Activated naive CD8-positive, alpha-beta T cell (primary cell): ENCODE measurements around the gene SPTBN1.
"Not testable (repeated sequence)": the region's sequence is repeated elsewhere in the genome, so short reads cannot be mapped to it uniquely, and the experiment has no call there.

Experiments used
- H3K27ac Mint-ChIP-seq: one replicate; pipeline ENCODE4 v1.8.0; 2021; ENCODE audit warnings: mixed read lengths
- H3K27me3 Mint-ChIP-seq: one replicate; pipeline ENCODE4 v1.8.0; 2021; ENCODE audit warnings: mixed read lengths
- H3K36me3 Mint-ChIP-seq: one replicate; pipeline ENCODE4 v1.8.0; 2021; ENCODE audit warnings: mixed read lengths
- H3K4me1 Mint-ChIP-seq: one replicate; pipeline ENCODE4 v1.8.0; 2021; ENCODE audit warnings: low read depth, mixed read lengths
- H3K4me3 Mint-ChIP-seq: one replicate; pipeline ENCODE4 v1.8.0; 2021; ENCODE audit warnings: mild to moderate bottlenecking, mixed read lengths
- H3K9me3 Mint-ChIP-seq: one replicate; pipeline ENCODE4 v1.8.0; 2021; ENCODE audit warnings: low read depth, mixed read lengths

Gene SPTBN1

DNA sequence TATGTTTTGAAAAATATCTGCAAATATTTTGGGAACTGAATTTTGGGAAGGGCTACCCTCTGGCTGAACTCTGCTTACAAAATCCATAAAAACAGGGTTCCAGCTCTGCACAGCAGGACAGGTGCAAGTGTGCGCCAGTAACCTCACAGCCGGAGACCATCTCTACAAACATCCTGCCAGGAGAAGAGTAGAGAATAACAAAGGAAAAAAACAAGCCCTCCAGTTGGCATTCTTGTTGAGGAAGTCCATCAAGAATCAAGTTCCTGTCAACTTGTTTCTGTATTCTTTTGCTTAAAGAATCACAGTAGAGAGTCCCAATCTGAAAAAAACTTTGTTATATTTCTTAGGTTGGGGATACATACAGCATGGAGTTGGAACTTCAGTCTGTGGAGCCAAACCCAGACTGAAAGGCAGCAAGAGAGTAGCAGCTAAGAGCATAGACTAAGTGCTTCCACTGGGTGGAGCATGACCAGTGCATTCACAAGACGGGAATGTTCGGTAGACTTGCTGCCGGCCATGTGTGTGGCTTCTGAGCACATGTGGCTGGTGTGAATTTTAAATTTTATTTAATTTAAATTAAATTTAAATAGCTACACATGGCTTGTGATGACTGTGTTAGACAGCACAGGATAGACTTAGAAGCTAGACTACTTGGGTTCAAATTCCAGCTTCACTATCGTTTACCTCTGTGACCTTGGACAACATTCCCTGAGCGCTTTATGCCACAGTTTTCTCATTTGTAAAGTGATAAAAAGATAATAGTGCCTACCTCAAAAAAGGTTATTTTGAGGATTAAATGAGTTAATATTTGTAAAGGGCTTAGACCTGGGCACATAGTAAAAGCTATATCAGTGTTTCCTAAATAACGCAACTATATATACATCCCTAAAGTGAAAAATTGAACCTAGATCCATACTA lies 41.9 kb downstream of the SPTBN1 start:
- no peaks in the 10 kb centered on the region for H3K27me3 Mint-ChIP-seq
- no peaks in the 10 kb centered on the region for H3K9me3 Mint-ChIP-seq
- H3K27ac Mint-ChIP-seq: no peak overlapping the region
- H3K4me1 Mint-ChIP-seq: no peaks in the 10 kb centered on the region
- H3K36me3 Mint-ChIP-seq: no peaks in the 10 kb centered on the region
- no peak overlapping the region for H3K4me3 Mint-ChIP-seq

GRCh38 chr2:54499661-54500060 lies 43.5 kb downstream of the SPTBN1 start:
- Mint-ChIP-seq H3K27ac (no peak overlapping the region), H3K4me3 (no peak overlapping the region), H3K36me3 (no peaks in the 10 kb centered on the region), H3K9me3 (no peaks in the 10 kb centered on the region), H3K27me3 (no peaks in the 10 kb centered on the region), H3K4me1 (no peaks in the 10 kb centered on the region)

DNA sequence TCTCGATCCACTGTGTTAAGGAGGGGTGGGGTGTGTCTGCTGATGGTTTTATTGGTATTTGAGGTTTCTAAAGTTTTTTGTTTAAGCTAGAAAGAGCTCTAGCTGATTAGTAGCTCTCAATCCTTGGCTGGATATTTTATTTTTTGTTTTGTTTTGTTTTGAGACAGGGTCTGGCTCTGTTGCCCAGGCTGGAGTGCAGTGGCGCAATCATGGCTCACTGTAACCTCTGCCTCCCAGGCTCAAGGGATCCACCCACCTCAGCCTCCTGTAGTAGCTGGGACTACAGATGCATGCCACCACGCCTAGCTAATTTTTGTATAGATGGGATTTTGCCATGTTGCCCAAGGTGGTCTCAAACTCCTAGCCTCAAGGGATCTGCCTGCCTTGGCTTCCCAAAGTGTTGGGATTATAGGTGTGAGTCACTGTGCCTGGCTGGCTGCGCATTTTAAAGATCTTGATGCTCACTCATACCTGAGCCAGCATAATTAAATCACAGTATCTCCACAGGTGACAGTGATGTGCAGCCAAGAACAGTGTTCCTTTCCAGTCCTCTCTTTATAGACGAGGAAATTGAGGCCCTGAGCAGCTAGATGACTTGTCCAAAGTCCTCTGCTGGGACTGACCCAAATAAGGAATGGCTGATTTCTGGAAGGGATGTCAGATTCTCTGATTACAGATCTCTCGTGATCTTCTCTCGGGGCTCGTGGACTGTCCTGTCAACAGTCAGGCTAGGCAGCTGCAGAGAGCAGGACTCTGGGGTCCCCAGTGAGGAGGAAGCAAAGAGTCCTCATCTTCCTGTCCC lies 44.5 kb downstream of the SPTBN1 start:
- Mint-ChIP-seq H3K27me3 (no peaks in the 10 kb centered on the region), H3K27ac (no peak overlapping the region), H3K4me1 (no peaks in the 10 kb centered on the region), H3K9me3 (no peaks in the 10 kb centered on the region), H3K4me3 (no peak overlapping the region), H3K36me3 (no peaks in the 10 kb centered on the region)

GRCh38 chr2:54502731-54503130 lies 46.6 kb downstream of the SPTBN1 start:
- H3K27me3 Mint-ChIP-seq: no peaks in the 10 kb centered on the region
- H3K4me1 Mint-ChIP-seq: no peaks in the 10 kb centered on the region
- no peak overlapping the region for H3K4me3 Mint-ChIP-seq
- H3K9me3 Mint-ChIP-seq: no peaks in the 10 kb centered on the region
- H3K36me3 Mint-ChIP-seq: no peaks in the 10 kb centered on the region
- no peak overlapping the region for H3K27ac Mint-ChIP-seq

DNA sequence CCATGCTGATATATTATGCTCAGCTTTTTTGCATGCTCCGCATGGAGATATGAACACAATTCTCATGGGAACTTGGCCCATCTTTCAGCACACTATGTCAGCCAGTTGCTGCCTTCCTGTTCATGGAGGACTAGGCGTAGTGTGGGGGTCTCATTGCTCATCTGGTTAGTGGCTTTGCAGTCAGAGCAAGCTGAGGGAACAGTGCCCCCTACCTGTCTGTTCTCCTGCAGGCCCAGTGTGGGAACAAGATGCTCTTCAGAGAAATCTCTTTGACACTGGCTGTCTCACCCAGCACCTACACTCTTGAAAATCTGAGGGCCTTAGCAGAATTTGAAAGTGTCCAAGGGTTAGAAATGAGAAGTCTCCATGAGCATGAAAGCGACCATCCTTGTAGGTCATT lies 47.1 kb downstream of the SPTBN1 start:
- Mint-ChIP-seq H3K27me3 (no peaks in the 10 kb centered on the region), H3K9me3 (no peaks in the 10 kb centered on the region), H3K4me1 (no peaks in the 10 kb centered on the region), H3K36me3 (no peaks in the 10 kb centered on the region), H3K27ac (no peak overlapping the region), H3K4me3 (no peak overlapping the region)

DNA sequence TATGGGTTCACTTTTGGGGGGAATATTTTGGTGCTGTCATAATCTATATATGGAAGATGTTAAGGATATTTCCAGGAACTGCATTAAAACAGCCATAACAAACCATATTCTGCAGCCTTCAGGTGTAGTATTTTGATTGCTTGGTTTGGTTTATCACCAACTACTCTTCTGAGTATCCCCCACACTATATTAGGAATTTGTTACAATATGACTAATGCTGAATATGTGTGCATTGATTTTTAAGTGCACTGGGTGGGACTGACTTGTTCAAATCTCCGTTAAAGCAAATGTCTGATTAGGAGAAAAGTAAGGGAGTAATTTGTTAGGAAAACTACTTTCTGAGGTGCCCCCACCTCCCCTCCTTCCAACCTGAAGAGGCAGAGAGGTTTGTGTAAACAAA lies 47.7 kb downstream of the SPTBN1 start:
- Mint-ChIP-seq H3K27me3 (no peaks in the 10 kb centered on the region), H3K9me3 (no peaks in the 10 kb centered on the region), H3K36me3 (no peaks in the 10 kb centered on the region), H3K4me1 (no peaks in the 10 kb centered on the region), H3K27ac (no peak overlapping the region), H3K4me3 (no peak overlapping the region)

DNA sequence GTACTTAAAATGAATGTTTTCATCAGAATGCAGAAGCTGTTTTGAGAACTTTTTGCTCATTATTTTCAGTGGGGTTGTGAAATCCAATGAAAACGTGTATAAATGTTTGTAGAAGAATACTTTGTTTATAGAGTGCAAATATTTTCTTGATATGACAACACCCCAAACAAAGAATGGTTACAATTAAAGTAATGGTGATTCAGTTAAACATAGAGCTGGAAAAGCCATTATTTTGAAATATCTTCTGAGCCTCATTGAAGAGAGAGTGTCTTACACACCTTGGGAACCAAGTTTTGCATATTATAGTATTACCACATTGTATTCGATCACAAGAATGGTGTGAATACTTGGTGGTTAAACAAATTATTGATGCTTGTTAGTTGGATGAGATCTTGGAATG lies 48.7 kb downstream of the SPTBN1 start:
- Mint-ChIP-seq H3K36me3 (no peaks in the 10 kb centered on the region), H3K4me3 (no peak overlapping the region), H3K9me3 (no peaks in the 10 kb centered on the region), H3K27me3 (no peaks in the 10 kb centered on the region), H3K4me1 (no peaks in the 10 kb centered on the region), H3K27ac (no peak overlapping the region)

DNA sequence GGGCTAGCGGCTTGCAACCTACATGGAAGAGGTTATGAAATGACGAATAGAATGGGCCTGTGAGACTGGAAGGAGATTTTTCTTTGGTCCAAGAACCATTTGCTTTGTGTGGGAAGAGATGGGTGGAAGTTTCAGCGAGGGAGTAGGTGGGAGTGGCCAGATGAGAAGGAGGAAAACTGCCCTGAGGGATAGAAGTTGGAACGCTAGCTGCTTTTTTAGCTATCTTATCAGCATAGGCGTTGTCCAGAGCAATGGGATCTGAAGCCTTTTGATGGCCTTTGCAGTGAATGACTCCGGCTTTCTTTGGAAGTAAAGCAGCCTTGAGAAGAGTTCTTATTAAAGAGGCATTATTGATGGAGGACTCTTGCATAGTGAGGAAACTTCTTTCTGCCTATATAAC lies 52.4 kb downstream of the SPTBN1 start:
- no peaks in the 10 kb centered on the region for H3K27me3 Mint-ChIP-seq
- H3K36me3 Mint-ChIP-seq: no peaks in the 10 kb centered on the region
- no peaks in the 10 kb centered on the region for H3K9me3 Mint-ChIP-seq
- H3K27ac Mint-ChIP-seq: no peak overlapping the region
- no peak overlapping the region for H3K4me3 Mint-ChIP-seq
- H3K4me1 Mint-ChIP-seq: no peaks in the 10 kb centered on the region

- H3K4me3 Mint-ChIP-seq: not testable (repeated sequence)
Observed at GRCh38 chr2:54509043-54509442, 52.9 kb downstream of the SPTBN1 start.

GRCh38 chr2:54510916-54511315 lies 54.8 kb downstream of the SPTBN1 start:
- Mint-ChIP-seq H3K27ac (no peak overlapping the region), H3K27me3 (no peaks in the 10 kb centered on the region)

More at GRCh38 chr2:54509043-54509442, 52.9 kb downstream of the SPTBN1 start:
- not testable (repeated sequence) for H3K36me3 Mint-ChIP-seq, H3K4me1 Mint-ChIP-seq, H3K27me3 Mint-ChIP-seq, H3K9me3 Mint-ChIP-seq, H3K27ac Mint-ChIP-seq

GRCh38 chr2:54512183-54512582 lies 56.1 kb downstream of the SPTBN1 start:
- Mint-ChIP-seq H3K4me1 (no peaks in the 10 kb centered on the region), H3K4me3 (no peak overlapping the region), H3K36me3 (no peaks in the 10 kb centered on the region), H3K27ac (no peak overlapping the region), H3K9me3 (no peaks in the 10 kb centered on the region), H3K27me3 (no peaks in the 10 kb centered on the region)

More at GRCh38 chr2:54510916-54511315, 54.8 kb downstream of the SPTBN1 start:
- Mint-ChIP-seq H3K4me3 (no peak overlapping the region), H3K4me1 (no peaks in the 10 kb centered on the region), H3K9me3 (no peaks in the 10 kb centered on the region), H3K36me3 (no peaks in the 10 kb centered on the region)

- Mint-ChIP-seq H3K4me3 (no peak overlapping the region), H3K4me1 (no peaks in the 10 kb centered on the region), H3K9me3 (no peaks in the 10 kb centered on the region), H3K27me3 (no peaks in the 10 kb centered on the region), H3K27ac (no peak overlapping the region), H3K36me3 (no peaks in the 10 kb centered on the region)
Observed at GRCh38 chr2:54512663-54513362, 56.7 kb downstream of the SPTBN1 start.

DNA sequence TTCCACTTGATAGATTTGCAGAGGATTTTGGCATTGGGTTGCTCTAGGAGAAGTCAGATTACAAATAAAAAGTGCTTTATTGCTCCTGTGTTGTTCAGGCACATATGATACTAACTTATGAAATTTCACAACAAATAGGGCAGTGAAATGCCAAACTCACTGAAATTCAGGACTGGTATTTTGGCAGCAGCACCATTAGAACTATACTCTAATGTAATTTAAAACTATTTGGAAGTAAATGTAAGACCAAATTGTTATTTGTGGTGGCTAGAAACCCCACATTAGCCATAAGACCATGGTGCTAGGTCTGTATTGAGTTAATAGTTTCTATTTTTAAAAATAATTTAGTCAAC lies 57.2 kb downstream of the SPTBN1 start:
- no peaks in the 10 kb centered on the region for H3K27me3 Mint-ChIP-seq
- no peaks in the 10 kb centered on the region for H3K4me1 Mint-ChIP-seq
- no peaks in the 10 kb centered on the region for H3K9me3 Mint-ChIP-seq
- no peak overlapping the region for H3K27ac Mint-ChIP-seq
- no peaks in the 10 kb centered on the region for H3K36me3 Mint-ChIP-seq
- no peak overlapping the region for H3K4me3 Mint-ChIP-seq

GRCh38 chr2:54514822-54515569 lies 58.9 kb downstream of the SPTBN1 start:
- Mint-ChIP-seq H3K27me3 (no peaks in the 10 kb centered on the region), H3K36me3 (no peaks in the 10 kb centered on the region), H3K4me1 (no peaks in the 10 kb centered on the region), H3K27ac (no peak overlapping the region), H3K9me3 (no peaks in the 10 kb centered on the region), H3K4me3 (no peak overlapping the region)
